HG03045 (cell line): ENCODE data around the gene TTYH1.
"Not testable (repeated sequence)": the region's sequence is repeated elsewhere in the genome, so short reads cannot be mapped to it uniquely, and the experiment has no call there.

Experiments
- ATAC-seq: cut with Tn5 transposase; IDR thresholded peaks from one replicate; pipeline ENCODE4 v1.9.1; 2021; ENCODE audit warnings: mild to moderate bottlenecking, moderate library complexity; ENCODE audit not compliant: unreplicated experiment

TTYH1 gene

GRCh38 chr19:54458648-54459281 lies 43.5 kb downstream of the TTYH1 start:
- ATAC-seq = no peak

GRCh38 chr19:54459282-54460229 lies 44.3 kb downstream of the TTYH1 start:
- ATAC-seq = no peak

- no peak for ATAC-seq
These were observed 45.2 kb downstream of the TTYH1 start for GRCh38 chr19:54460230-54461005.

GRCh38 chr19:54461210-54461609 lies 45.9 kb downstream of the TTYH1 start:
- ATAC-seq = no peak

- no peak for ATAC-seq
These were observed 46.3 kb downstream of the TTYH1 start for GRCh38 chr19:54461613-54462012.

GRCh38 chr19:54462047-54462654 lies 46.9 kb downstream of the TTYH1 start:
- no peak for ATAC-seq

- peak; percentile 13 for ATAC-seq
These were observed 47.6 kb downstream of the TTYH1 start for GRCh38 chr19:54462655-54463530.

GRCh38 chr19:54463531-54464043 lies 48.3 kb downstream of the TTYH1 start, which contains the start of gene LENG9:
LENG9 (minus strand) TSS chr19:54463778; CDS start chr19:54463526, 252 bp downstream.
- ATAC-seq = peak; percentile 54

GRCh38 chr19:54464044-54464629 lies 48.9 kb downstream of the TTYH1 start:
- peak; percentile 40 for ATAC-seq

- ATAC-seq = peak; percentile 39
These were observed 49.6 kb downstream of the TTYH1 start for GRCh38 chr19:54464630-54465425.

GRCh38 chr19:54465426-54466109 lies 50.3 kb downstream of the TTYH1 start:
- no peak for ATAC-seq

- ATAC-seq = not testable (repeated sequence)
These were observed 50.8 kb downstream of the TTYH1 start for GRCh38 chr19:54466110-54466480.

GRCh38 chr19:54469496-54469934 lies 54.3 kb downstream of the TTYH1 start:
- no peak for ATAC-seq

GRCh38 chr19:54470276-54470887 lies 55.1 kb downstream of the TTYH1 start:
- ATAC-seq = no peak

- ATAC-seq = no peak
These were observed 55.9 kb downstream of the TTYH1 start for GRCh38 chr19:54470991-54471782.

GRCh38 chr19:54473071-54473891 lies 58.0 kb downstream of the TTYH1 start, which contains the start of gene CDC42EP5:
CDC42EP5 (minus strand) TSS chr19:54473296; CDS start chr19:54465547, 7,749 bp downstream.
- ATAC-seq = no peak
